Measurements from ENCODE around the gene PRAF2.
A peak's percentile ranks its signal among the peaks of the same experiment; 100 is the strongest.

PRAF2 gene

GRCh38 chrX:49042581-49043219 is 31.1 kb downstream of the PRAF2 start:
- no peak for DNase-seq (ENCODE audit: low spot score)

- DNase-seq (ENCODE audit: low spot score): no peak
Observed at GRCh38 chrX:49041744-49042580, 31.8 kb downstream of the PRAF2 start.

GRCh38 chrX:49040376-49040955 is 33.3 kb downstream of the PRAF2 start:
- DNase-seq (ENCODE audit: low spot score): no peak

- peak; percentile 51 for DNase-seq (ENCODE audit: low spot score)
Observed at GRCh38 chrX:49039598-49040375, 34.0 kb downstream of the PRAF2 start.

- DNase-seq (ENCODE audit: low spot score): no peak
Observed at GRCh38 chrX:49037883-49038475, 35.8 kb downstream of the PRAF2 start.

GRCh38 chrX:49030283-49030682 is 43.5 kb downstream of the PRAF2 start:
- no peak for DNase-seq (ENCODE audit: low spot score)

- no peak for DNase-seq (ENCODE audit: low spot score)
Observed at GRCh38 chrX:49029876-49030275, 43.9 kb downstream of the PRAF2 start.

All from cerebellar cortex (tissue), 1 donor.